DMS79 (cell line): ENCODE results near the gene MROH2B.

Experiments used
- DNase-seq: peaks from one replicate; lab custom pipeline; 2025; lab: John Stamatoyannopoulos, UW

The MROH2B gene

GRCh38 chr5:40972434-40972833 lies 98.7 kb downstream of the MROH2B start:
- no peak for DNase-seq

DNA sequence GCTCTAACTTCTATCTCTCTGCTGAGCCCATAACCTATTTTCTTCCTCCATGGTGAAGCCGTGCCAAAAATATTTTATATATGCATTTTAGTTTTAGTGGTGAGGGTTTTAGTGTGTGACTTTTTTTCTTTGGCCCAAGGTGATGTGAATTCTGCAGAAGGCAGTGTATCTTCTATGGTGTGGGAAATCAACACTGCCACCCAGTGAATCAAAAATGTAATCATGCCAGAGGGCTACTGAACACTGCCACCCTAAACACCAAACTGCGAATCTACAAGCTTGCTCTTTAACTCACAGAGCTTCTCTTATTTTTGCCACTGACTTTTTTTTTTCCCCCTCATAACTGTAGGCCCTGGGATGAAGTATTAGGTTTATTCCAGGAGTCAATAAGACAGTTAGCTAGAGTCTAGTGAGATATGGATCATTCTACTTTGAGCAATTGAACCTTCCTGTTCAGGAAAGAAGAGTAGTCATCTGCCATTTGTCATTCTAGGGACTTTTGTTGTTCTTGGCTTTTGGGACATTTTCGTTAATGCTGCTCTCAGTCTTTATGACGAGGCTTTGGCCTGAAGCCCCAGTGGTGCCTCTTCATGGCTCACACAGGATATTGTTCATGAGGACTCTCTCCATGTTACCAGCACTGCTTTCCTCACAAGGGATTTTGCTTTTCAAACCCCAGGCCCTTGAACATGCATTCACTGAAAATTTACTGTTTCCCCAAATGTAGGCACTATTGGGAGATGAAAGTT lies 108.8 kb downstream of the MROH2B start:
- no peak for DNase-seq

- DNase-seq = no peak
Observed at GRCh38 chr5:40960037-40960436, 111.1 kb downstream of the MROH2B start.

DNA sequence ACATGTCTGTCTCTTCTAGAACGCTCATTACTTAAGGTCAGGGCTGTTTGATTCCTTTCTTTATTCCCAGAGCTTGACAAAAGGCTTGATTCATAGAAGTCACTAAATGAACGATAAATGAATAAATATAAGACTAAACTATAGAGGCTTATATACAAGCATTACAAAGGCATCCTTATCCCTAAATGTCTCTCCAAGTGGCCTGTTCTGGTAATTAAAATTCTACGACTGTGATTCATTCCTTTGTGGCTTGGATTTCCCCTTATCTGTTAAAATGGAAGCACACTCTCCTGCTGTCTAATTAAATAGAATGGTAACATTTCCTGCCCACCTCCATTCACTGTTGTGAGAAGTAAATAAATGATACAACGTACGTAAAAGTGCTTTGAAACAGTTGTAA lies 112.3 kb downstream of the MROH2B start:
- no peak for DNase-seq

- DNase-seq = no peak
Observed at GRCh38 chr5:40957048-40957447, 114.1 kb downstream of the MROH2B start.

- no peak for DNase-seq
Observed at GRCh38 chr5:40955313-40955712, 115.8 kb downstream of the MROH2B start.
